PC-9 (cell line): Measurements from ENCODE around the gene MAGI2. TPM values are rescaled to one million over a fixed set of nuclear protein-coding genes. Genes with fewer than 3 reads are reported as not detected.

ENCODE experiments used
- BruUV-seq: library from RNA; stranded (reverse); fragments of 400-500 nt; replicated peaks from 2 replicates; lab custom pipeline; 2021; lab: Mats Ljungman, UMichigan
- CTCF ChIA-PET: fragments of 300-600 bp; sonication (Branson Sonifier 250); formaldehyde crosslinking; loops from one replicate; lab custom pipeline; 2022; ENCODE audit warnings: antibody characterized with exemption; lab: Charles Lee
- POLR2A ChIA-PET: fragments of 300-600 bp; sonication (Branson Sonifier 250); formaldehyde crosslinking; loops from one replicate; lab custom pipeline; 2022; ENCODE audit warnings: antibody characterized with exemption; ENCODE audit not compliant: unreplicated experiment; lab: Charles Lee
- DNase-seq, 2 experiments: peaks; one replicate each; pipeline versions ENCODE4 v3.0.0 to v3.0.0-alpha.2; 2015 to 2022; ENCODE audit warnings: mixed read lengths in 1 of 2
- H2AFZ ChIP-seq: fragments of 200-600 bp; sonication (generic); 2 replicates; pipeline ENCODE4 v1.8.1; 2017; ENCODE audit warnings: antibody characterized with exemption
- H3F3A ChIP-seq: fragments of 200-600 bp; sonication (generic); 2 replicates; pipeline ENCODE4 v1.8.1; 2017; ENCODE audit warnings: antibody characterized with exemption, mild to moderate bottlenecking, low read depth; ENCODE audit not compliant: insufficient read depth
- H3K27ac ChIP-seq: fragments of 200-600 bp; sonication (generic); 2 replicates; pipeline ENCODE4 v1.6.1; 2016; ENCODE audit warnings: mixed run types
- H3K27me3 ChIP-seq: fragments of 200-600 bp; sonication (generic); 2 replicates; pipeline ENCODE4 v1.6.1; 2016; ENCODE audit warnings: low read depth, mixed run types; ENCODE audit not compliant: insufficient read depth
- H3K36me3 ChIP-seq: fragments of 200-600 bp; sonication (generic); 2 replicates; pipeline ENCODE4 v1.6.1; 2016; ENCODE audit warnings: low read depth, mixed run types
- H3K4me1 ChIP-seq: fragments of 200-600 bp; sonication (generic); replicated peaks from 2 replicates; pipeline ENCODE4 v1.6.1; 2016; ENCODE audit warnings: mixed run types; ENCODE audit not compliant: insufficient read depth
- H3K4me2 ChIP-seq: fragments of 200-600 bp; sonication (generic); 2 replicates; pipeline ENCODE4 v1.6.1; 2017; ENCODE audit warnings: mixed run types
- H3K4me3 ChIP-seq: fragments of 200-600 bp; sonication (generic); 2 replicates; pipeline ENCODE4 v1.6.1; 2016; ENCODE audit warnings: mixed run types
- H3K79me2 ChIP-seq: fragments of 200-600 bp; sonication (generic); 2 replicates; pipeline ENCODE4 v1.6.1; 2017; ENCODE audit warnings: low read depth, mixed run types
- H3K9me2 ChIP-seq: fragments of 200-600 bp; sonication (generic); 2 replicates; pipeline ENCODE4 v1.8.1; 2017; ENCODE audit warnings: mild to moderate bottlenecking; ENCODE audit not compliant: insufficient read depth
- H3K9me3 ChIP-seq: fragments of 200-600 bp; sonication (generic); 2 replicates; pipeline ENCODE4 v1.8.1; 2016; ENCODE audit warnings: low read depth; ENCODE audit not compliant: insufficient read depth
- H4K20me1 ChIP-seq: fragments of 200-600 bp; sonication (generic); 2 replicates; pipeline ENCODE4 v1.8.1; 2017; ENCODE audit not compliant: insufficient read depth
- EZH2 ChIP-seq: fragments of 200-600 bp; sonication (generic); IDR thresholded peaks from 2 replicates; pipeline ENCODE4 v1.8.0; 2017; ENCODE audit warnings: antibody characterized with exemption, low read depth
- intact Hi-C: fragments of 100-400 bp; cut with micrococcal nuclease; formaldehyde crosslinking; loops from one replicate; pipeline ENCODE4 v1.10.0; 2022; ENCODE audit not compliant: unreplicated experiment
- total RNA-seq: library from RNA; stranded (reverse); gene quantifications from 2 replicates; pipeline ENCODE4 v1.2.3, GENCODE V29; 2021
- TF ChIP-seq, protein P1 (sequence below): fragments of 200-600 bp; sonication (generic); conservative IDR thresholded peaks from 2 replicates; pipeline ENCODE4 v1.6.1; 2017; ENCODE audit warnings: mixed run types, antibody characterized with exemption, mild to moderate bottlenecking, moderate library complexity

Gene MAGI2
- total RNA-seq, 1 experiment from 2014 or later, result 0.92 TPM

DNA sequence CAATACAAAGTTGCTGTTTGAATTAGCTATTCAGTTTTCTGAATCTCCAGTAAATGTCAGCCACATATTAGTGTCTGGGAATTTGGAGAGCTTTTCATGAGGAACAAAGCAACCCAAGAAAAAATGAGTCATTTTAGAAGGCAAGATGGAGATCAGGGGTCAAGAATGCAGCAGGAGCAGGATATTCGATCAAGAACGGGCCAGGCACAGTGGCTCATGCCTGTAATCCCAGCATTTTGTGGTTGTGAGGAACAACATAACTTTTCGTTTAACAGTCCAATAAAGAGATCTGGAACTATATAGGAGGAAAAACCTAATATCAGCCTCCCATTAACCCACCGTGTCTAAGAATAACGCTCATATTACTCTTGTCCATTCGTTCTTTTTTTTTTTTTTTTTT, 600.5 kb downstream of the MAGI2 start:
- no peaks in the 10 kb centered on the region for H3K36me3 ChIP-seq
- no peak overlapping the region for H2AFZ ChIP-seq
- H3K4me2 ChIP-seq, result no peak overlapping the region
- no peaks in the 10 kb centered on the region for H3K27me3 ChIP-seq
- ChIA-PET CTCF (no interaction called here), POLR2A (no interaction called here)
- DNase-seq, result peak in 1 of 2 experiments; percentile 16
- intact Hi-C loops, result no loop called here
- H3K27ac ChIP-seq, result no peak overlapping the region
- H3K4me3 ChIP-seq, result no peak overlapping the region
- H3K9me3 ChIP-seq, result no peaks in the 10 kb centered on the region
- H3K4me1 ChIP-seq, result no peaks in the 10 kb centered on the region
- BruUV-seq, result no TSS peak
- no peaks in the 10 kb centered on the region for H3K79me2 ChIP-seq
- no peaks in the 10 kb centered on the region for H4K20me1 ChIP-seq
- TF ChIP-seq, protein P1, sequence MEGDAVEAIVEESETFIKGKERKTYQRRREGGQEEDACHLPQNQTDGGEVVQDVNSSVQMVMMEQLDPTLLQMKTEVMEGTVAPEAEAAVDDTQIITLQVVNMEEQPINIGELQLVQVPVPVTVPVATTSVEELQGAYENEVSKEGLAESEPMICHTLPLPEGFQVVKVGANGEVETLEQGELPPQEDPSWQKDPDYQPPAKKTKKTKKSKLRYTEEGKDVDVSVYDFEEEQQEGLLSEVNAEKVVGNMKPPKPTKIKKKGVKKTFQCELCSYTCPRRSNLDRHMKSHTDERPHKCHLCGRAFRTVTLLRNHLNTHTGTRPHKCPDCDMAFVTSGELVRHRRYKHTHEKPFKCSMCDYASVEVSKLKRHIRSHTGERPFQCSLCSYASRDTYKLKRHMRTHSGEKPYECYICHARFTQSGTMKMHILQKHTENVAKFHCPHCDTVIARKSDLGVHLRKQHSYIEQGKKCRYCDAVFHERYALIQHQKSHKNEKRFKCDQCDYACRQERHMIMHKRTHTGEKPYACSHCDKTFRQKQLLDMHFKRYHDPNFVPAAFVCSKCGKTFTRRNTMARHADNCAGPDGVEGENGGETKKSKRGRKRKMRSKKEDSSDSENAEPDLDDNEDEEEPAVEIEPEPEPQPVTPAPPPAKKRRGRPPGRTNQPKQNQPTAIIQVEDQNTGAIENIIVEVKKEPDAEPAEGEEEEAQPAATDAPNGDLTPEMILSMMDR, result no peak
- H3F3A ChIP-seq, result no peaks in the 10 kb centered on the region
- no peaks in the 10 kb centered on the region for H3K9me2 ChIP-seq

DNA sequence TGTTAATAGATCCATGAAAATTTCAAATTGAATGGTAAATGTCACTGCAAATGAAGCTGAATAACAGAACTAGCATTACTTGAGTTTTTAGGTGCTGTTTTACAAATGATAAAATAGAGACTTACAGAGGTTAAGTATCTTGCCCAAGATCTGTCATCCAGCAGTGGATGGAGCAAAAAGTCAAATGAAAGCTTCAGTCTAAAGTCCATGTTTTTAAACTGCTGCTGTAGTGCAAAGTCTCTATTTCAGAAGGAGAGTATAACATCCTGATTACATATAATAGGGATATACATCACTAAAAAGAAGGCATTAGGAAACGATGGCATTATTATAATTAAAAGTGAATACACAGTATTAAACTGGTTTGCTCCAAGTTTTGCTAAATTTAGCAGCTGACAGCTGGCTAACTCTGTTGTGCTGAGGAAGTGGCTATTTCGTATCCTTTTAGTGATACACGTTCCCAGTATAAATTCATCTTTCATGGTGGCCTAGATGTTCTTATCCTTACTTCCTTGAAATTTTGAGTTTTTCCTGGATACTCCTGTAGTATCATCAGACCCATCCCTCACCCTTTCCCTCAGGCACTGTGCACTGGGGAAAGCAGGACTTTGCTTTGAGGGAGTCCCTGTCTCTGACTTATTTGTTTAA, 603.2 kb downstream of the MAGI2 start:
- Histone ChIP-seq H4K20me1 (no peaks in the 10 kb centered on the region), H3K27me3 (no peaks in the 10 kb centered on the region), H3K4me1 (no peaks in the 10 kb centered on the region), H3K4me3 (no peak overlapping the region), H3K36me3 (no peaks in the 10 kb centered on the region), H3K27ac (no peak overlapping the region), H3F3A (no peaks in the 10 kb centered on the region), H3K9me3 (no peaks in the 10 kb centered on the region), H3K79me2 (no peaks in the 10 kb centered on the region), H3K4me2 (no peak overlapping the region), H3K9me2 (no peaks in the 10 kb centered on the region), H2AFZ (no peak overlapping the region)
- no peak for DNase-seq
- CTCF ChIA-PET, result no interaction called here
- no peak for TF ChIP-seq EZH2
- TF ChIP-seq, protein P1, result no peak
- BruUV-seq, result no TSS peak
- intact Hi-C loops, result no loop called here
- POLR2A ChIA-PET, result no interaction called here

DNA sequence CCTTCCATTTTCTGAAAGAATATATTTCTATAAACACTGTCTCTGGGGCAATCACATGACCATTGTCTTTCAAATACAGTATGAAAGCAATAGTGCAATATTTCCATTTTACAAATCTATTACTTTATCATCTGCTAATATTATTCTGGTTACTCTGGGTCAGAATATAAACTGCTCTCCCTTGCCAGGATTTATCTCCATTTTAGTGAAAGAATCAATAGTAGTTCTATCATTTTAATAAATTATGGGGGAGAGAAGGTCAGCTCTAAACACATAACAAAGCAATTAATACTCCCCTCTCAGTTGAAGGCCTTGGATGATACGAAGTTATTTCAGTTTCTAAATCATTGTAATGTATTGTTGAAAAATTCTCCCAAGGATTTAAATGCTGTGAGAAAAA, 608.3 kb downstream of the MAGI2 start:
- H3K9me2 ChIP-seq, result no peaks in the 10 kb centered on the region; the same call in 1 of the 2 replicates
- H3F3A ChIP-seq, result no peaks in the 10 kb centered on the region
- H3K4me3 ChIP-seq, result no peak overlapping the region
- ChIA-PET POLR2A (no interaction called here), CTCF (interaction anchor here (0.6 kb wide), 1 partner anchor 210 kb away, joined by 3 read pairs; no protein-coding TSS in a partner anchor)
- no peaks in the 10 kb centered on the region for H3K9me3 ChIP-seq
- no peak overlapping the region for H3K4me2 ChIP-seq
- BruUV-seq, result no TSS peak
- H3K27ac ChIP-seq, result no peak overlapping the region
- DNase-seq, result no peak
- intact Hi-C loops, result no loop called here
- H3K27me3 ChIP-seq, result no peaks in the 10 kb centered on the region
- H3K79me2 ChIP-seq, result no peaks in the 10 kb centered on the region
- H3K36me3 ChIP-seq, result no peaks in the 10 kb centered on the region
- H3K4me1 ChIP-seq, result no peaks in the 10 kb centered on the region
- TF ChIP-seq EZH2, result no peak
- TF ChIP-seq, protein P1, result no peak
- H2AFZ ChIP-seq, result no peak overlapping the region
- H4K20me1 ChIP-seq, result no peaks in the 10 kb centered on the region
